Stimulated activated naive B cell treated with anti-CD40 and anti-IgM and Interleukin-4, amounts not matched to agents 10 μg/mL and 1 μg/mL and 100 μg/mL, for 72 hours (primary cell): ENCODE measurements around the gene RAD51B.

ENCODE experiments used
- ATAC-seq, 2 donors: fragments of 150-1000 bp; cut with Tn5 transposase; replicated peaks; 2 replicates each; pipeline ENCODE4 v1.10.0; 2021; ENCODE audit warnings: moderate library complexity in 1 of 2
- DNase-seq: peaks from one replicate; pipeline ENCODE4 v3.0.0; 2021
- H3K27ac Mint-ChIP-seq: one replicate; pipeline ENCODE4 v1.8.0; 2022; ENCODE audit warnings: mild to moderate bottlenecking, mixed read lengths
- H3K27me3 Mint-ChIP-seq, 2 donors: one replicate each; pipeline ENCODE4 v1.8.0; 2022; ENCODE audit warnings: mixed read lengths in 2 of 2
- H3K36me3 Mint-ChIP-seq, 2 donors: one replicate each; pipeline ENCODE4 v1.8.0; 2022; ENCODE audit warnings: mixed read lengths in 2 of 2, mild to moderate bottlenecking in 1 of 2
- H3K4me1 Mint-ChIP-seq, 2 donors: one replicate each; pipeline ENCODE4 v1.8.0; 2022; ENCODE audit warnings: mixed read lengths in 2 of 2, mild to moderate bottlenecking in 1 of 2
- H3K4me3 Mint-ChIP-seq, 2 donors: one replicate each; pipeline ENCODE4 v1.8.0; 2022; ENCODE audit warnings: mild to moderate bottlenecking in 2 of 2, mixed read lengths in 2 of 2, moderate library complexity in 1 of 2
- H3K9me3 Mint-ChIP-seq, 2 donors: one replicate each; pipeline ENCODE4 v1.8.0; 2022; ENCODE audit warnings: mixed read lengths in 2 of 2, mild to moderate bottlenecking in 1 of 2

Gene RAD51B

GRCh38 chr14:68563251-68564131 is 743.9 kb downstream of the RAD51B start:
- peaks cover 3 to 5% of the 10 kb centered on the region in 2 donors for H3K9me3 Mint-ChIP-seq
- DNase-seq, result no peak
- peak in 1 of 2 donors; percentile 45 for ATAC-seq
- H3K4me1 Mint-ChIP-seq, result peaks cover 22 to 45% of the 10 kb centered on the region in 2 donors
- H3K27me3 Mint-ChIP-seq, result no peaks in the 10 kb centered on the region
- peak overlapping the region; percentile 53 for H3K27ac Mint-ChIP-seq
- peak overlapping the region in 1 of 2 donors; percentile 11 for H3K4me3 Mint-ChIP-seq
- H3K36me3 Mint-ChIP-seq, result peaks cover 5 to 12% of the 10 kb centered on the region in 2 donors

GRCh38 chr14:68564191-68564825 is 744.7 kb downstream of the RAD51B start:
- Mint-ChIP-seq H3K27me3 (no peaks in the 10 kb centered on the region), H3K4me3 (peak overlapping the region in 1 of 2 donors; percentile 55), H3K4me1 (peaks cover 22 to 53% of the 10 kb centered on the region in 2 donors), H3K36me3 (peaks cover 7 to 11% of the 10 kb centered on the region in 2 donors), H3K9me3 (peaks cover 3 to 5% of the 10 kb centered on the region in 2 donors), H3K27ac (no peak overlapping the region)
- ATAC-seq (no peak), DNase-seq (no peak)

- Mint-ChIP-seq H3K9me3 (peaks cover 3 to 5% of the 10 kb centered on the region in 2 donors), H3K36me3 (peaks cover 7 to 11% of the 10 kb centered on the region in 2 donors), H3K4me3 (no peak overlapping the region), H3K27ac (peak overlapping the region; percentile 39), H3K27me3 (no peaks in the 10 kb centered on the region), H3K4me1 (peaks cover 22 to 55% of the 10 kb centered on the region in 2 donors)
- DNase-seq, result no peak
- no peak for ATAC-seq
Measured at GRCh38 chr14:68564826-68565759, 745.5 kb downstream of the RAD51B start.

- peaks cover 22 to 51% of the 10 kb centered on the region in 2 donors for H3K4me1 Mint-ChIP-seq
- H3K27ac Mint-ChIP-seq, result no peak overlapping the region
- no peak for DNase-seq
- ATAC-seq, result no peak
- peaks cover 3 to 5% of the 10 kb centered on the region in 2 donors for H3K9me3 Mint-ChIP-seq
- no peak overlapping the region for H3K4me3 Mint-ChIP-seq
- H3K27me3 Mint-ChIP-seq, result no peaks in the 10 kb centered on the region
- H3K36me3 Mint-ChIP-seq, result peaks cover 6 to 7% of the 10 kb centered on the region in 2 donors
Measured at GRCh38 chr14:68566075-68566474, 746.5 kb downstream of the RAD51B start.

GRCh38 chr14:68568907-68569897 is 749.6 kb downstream of the RAD51B start:
- H3K36me3 Mint-ChIP-seq, result peaks cover 6 to 7% of the 10 kb centered on the region in 2 donors
- peak in 1 of 2 donors; percentile 20 for ATAC-seq
- H3K9me3 Mint-ChIP-seq, result peaks cover 3 to 5% of the 10 kb centered on the region in 2 donors
- H3K27ac Mint-ChIP-seq, result no peak overlapping the region
- no peak for DNase-seq
- peaks cover 10 to 27% of the 10 kb centered on the region in 2 donors for H3K4me1 Mint-ChIP-seq
- no peak overlapping the region for H3K4me3 Mint-ChIP-seq
- H3K27me3 Mint-ChIP-seq, result no peaks in the 10 kb centered on the region

GRCh38 chr14:68569970-68570409 is 750.4 kb downstream of the RAD51B start:
- no peak overlapping the region for H3K27ac Mint-ChIP-seq

GRCh38 chr14:68571114-68571591 is 751.6 kb downstream of the RAD51B start:
- Mint-ChIP-seq H3K4me3 (no peak overlapping the region), H3K27me3 (no peaks in the 10 kb centered on the region), H3K4me1 (peaks cover 10 to 24% of the 10 kb centered on the region in 2 donors), H3K9me3 (peaks cover 3 to 5% of the 10 kb centered on the region in 2 donors), H3K27ac (no peak overlapping the region), H3K36me3 (peaks cover 6 to 9% of the 10 kb centered on the region in 2 donors)
- ATAC-seq (no peak), DNase-seq (no peak)

More at GRCh38 chr14:68569970-68570409, 750.4 kb downstream of the RAD51B start:
- DNase-seq, result no peak
- Mint-ChIP-seq H3K36me3 (peaks cover 5 to 6% of the 10 kb centered on the region in 2 donors), H3K4me1 (peaks cover 7 to 20% of the 10 kb centered on the region in 2 donors), H3K4me3 (no peak overlapping the region), H3K27me3 (no peaks in the 10 kb centered on the region), H3K9me3 (peaks cover 3 to 5% of the 10 kb centered on the region in 2 donors)
- ATAC-seq, result no peak

GRCh38 chr14:68571928-68572525 is 752.4 kb downstream of the RAD51B start:
- no peak overlapping the region for H3K4me3 Mint-ChIP-seq
- H3K27ac Mint-ChIP-seq, result no peak overlapping the region
- DNase-seq (no peak), ATAC-seq (no peak)
- peaks cover 3 to 5% of the 10 kb centered on the region in 2 donors for H3K9me3 Mint-ChIP-seq
- peaks cover 15 to 32% of the 10 kb centered on the region in 2 donors for H3K4me1 Mint-ChIP-seq
- peaks cover 6 to 9% of the 10 kb centered on the region in 2 donors for H3K36me3 Mint-ChIP-seq
- no peaks in the 10 kb centered on the region for H3K27me3 Mint-ChIP-seq

- Mint-ChIP-seq H3K27ac (no peak overlapping the region), H3K27me3 (no peaks in the 10 kb centered on the region), H3K4me1 (peaks cover 19 to 32% of the 10 kb centered on the region in 2 donors), H3K9me3 (peaks cover under 1 to 2% of the 10 kb centered on the region in 2 donors), H3K4me3 (no peak overlapping the region), H3K36me3 (peaks cover 6 to 7% of the 10 kb centered on the region in 2 donors)
- DNase-seq (no peak), ATAC-seq (no peak)
Measured at GRCh38 chr14:68573126-68573525, 753.5 kb downstream of the RAD51B start.

GRCh38 chr14:68573722-68574121 is 754.1 kb downstream of the RAD51B start:
- no peak for DNase-seq
- no peak for ATAC-seq
- Mint-ChIP-seq H3K27me3 (no peaks in the 10 kb centered on the region), H3K4me1 (peaks cover 19 to 29% of the 10 kb centered on the region in 2 donors), H3K9me3 (peaks cover 0 to 1% of the 10 kb centered on the region in 2 donors), H3K36me3 (peaks cover 5% of the 10 kb centered on the region in 2 donors), H3K27ac (no peak overlapping the region), H3K4me3 (no peak overlapping the region)

- peaks cover 19 to 22% of the 10 kb centered on the region in 2 donors for H3K4me1 Mint-ChIP-seq
- H3K27me3 Mint-ChIP-seq, result no peaks in the 10 kb centered on the region
- H3K9me3 Mint-ChIP-seq, result no peaks in the 10 kb centered on the region
- no peak overlapping the region for H3K4me3 Mint-ChIP-seq
- peak overlapping the region; percentile 38 for H3K27ac Mint-ChIP-seq
- peaks cover 4 to 5% of the 10 kb centered on the region in 2 donors for H3K36me3 Mint-ChIP-seq
- ATAC-seq (no peak), DNase-seq (no peak)
Measured at GRCh38 chr14:68574461-68574860, 754.9 kb downstream of the RAD51B start.

- ATAC-seq (no peak), DNase-seq (no peak)
- Mint-ChIP-seq H3K9me3 (no peaks in the 10 kb centered on the region), H3K4me1 (peaks cover 20 to 22% of the 10 kb centered on the region in 2 donors), H3K27me3 (no peaks in the 10 kb centered on the region), H3K4me3 (no peak overlapping the region), H3K27ac (no peak overlapping the region), H3K36me3 (peaks cover 4 to 5% of the 10 kb centered on the region in 2 donors)
Measured at GRCh38 chr14:68574906-68575305, 755.3 kb downstream of the RAD51B start.
